Measurements from ENCODE around the gene SUN2. TPM values are rescaled to one million over a fixed set of nuclear protein-coding genes. Genes with fewer than 3 reads are reported as not detected.

The SUN2 gene
- total and polyA plus RNA-seq, 2 of the 8 experiments (the other 6 are each of a cell fraction or from before 2014, with no cell fraction given) = 5.1 to 10.5 TPM

GRCh38 chr22:38793317-38793716 is 37.5 kb upstream of the SUN2 start:
- no peak overlapping the region for H3K4ac ChIP-seq (replicated peaks; ENCODE audit: insufficient read length, low read depth, low read length)
- WGBS, 2 experiments (ENCODE audit: extremely low coverage in 1 of 2, insufficient coverage in 1 of 2, insufficient read length in 1 of 2, insufficient replicate concordance in 2 of 2, low coverage in 1 of 2, low lambda C conversion rate in 2 of 2, missing lambda C conversion rate in 1 of 2) = 40% methylated on average over 9 of the region's 9 CpGs; no CpG with 5 or more reads in 1 of the 2 experiments
- no peaks in the 10 kb centered on the region for H3K79me2 ChIP-seq (ENCODE audit: control insufficient read depth in 1 of 2, insufficient read depth in 2 of 2, low read length in 2 of 2)
- peaks cover 0 to 9% (median 1%) of the 10 kb centered on the region in 4 experiments; a peak in 4 of 7 replicates for H3K27me3 ChIP-seq (replicated peaks in 1 of 4; ENCODE audit: control insufficient read depth in 3 of 4, extremely low read depth in 1 of 4, insufficient read depth in 3 of 4, low read length in 3 of 4)
- no peak overlapping the region for H2BK15ac ChIP-seq (ENCODE audit: low read length)
- H4K20me1 ChIP-seq (replicated peaks in 1 of 2; ENCODE audit: control insufficient read depth in 1 of 2, insufficient read depth in 2 of 2, low read length in 2 of 2) = no peaks in the 10 kb centered on the region
- H3K18ac ChIP-seq (ENCODE audit: extremely low read depth, low read length) = 0 out of 2 replicates have a peak overlapping the region, but pooled peaks have one; percentile 35
- DNase-seq (ENCODE audit: low read depth in 1 of 2, low spot score in 2 of 2) (no peak), FAIRE-seq (no peak)
- no peak overlapping the region; the same call in 1 of the 2 replicates for H4K8ac ChIP-seq (ENCODE audit: extremely low read depth, insufficient read depth, low read length)
- H3K14ac ChIP-seq (ENCODE audit: insufficient read length) = no peak overlapping the region
- H3K56ac ChIP-seq (replicated peaks; ENCODE audit: insufficient read length, low read depth, low read length) = no peak overlapping the region
- peak overlapping the region; percentile 66 for H2AFZ ChIP-seq (ENCODE audit: low read length)
- peaks cover 0 to 4% (median 0%) of the 10 kb centered on the region in 4 experiments; a peak in 1 of 7 replicates for H3K4me1 ChIP-seq (replicated peaks in 1 of 4; ENCODE audit: control insufficient read depth in 3 of 4, insufficient read depth in 4 of 4, low read length in 3 of 4)
- no peaks in the 10 kb centered on the region for H3K79me1 ChIP-seq (ENCODE audit: low read depth, low read length)
- H3K36me3 ChIP-seq (ENCODE audit: control insufficient read depth in 2 of 4, insufficient read depth in 4 of 4, low read length in 3 of 4) = no peaks in the 10 kb centered on the region
- H2BK12ac ChIP-seq (ENCODE audit: low read depth, low read length) = no peak overlapping the region
- no peak overlapping the region for H3K27ac ChIP-seq (ENCODE audit: low read depth, low read length)
- peak overlapping the region; percentile 26 to 85 (median 46); a peak in 6 of 7 replicates for H3K9ac ChIP-seq (replicated peaks in 1 of 4; ENCODE audit: extremely low read depth in 1 of 4, low read depth in 3 of 4, low read length in 3 of 4)
- peak overlapping the region; percentile 61 to 86 (median 62) for H3K4me3 ChIP-seq (ENCODE audit: extremely low read depth in 1 of 4, insufficient read depth in 2 of 4, low read depth in 3 of 4, low read length in 4 of 4)
- POLR2A ChIA-PET (ENCODE audit: partially characterized antibody) = no interaction called here
- H2BK20ac ChIP-seq (ENCODE audit: low read length) = no peak overlapping the region
- no peak overlapping the region for H4K91ac ChIP-seq (replicated peaks; ENCODE audit: insufficient read length, low read length)
- no peak overlapping the region for H4K5ac ChIP-seq (ENCODE audit: insufficient read length, low read depth, low read length)
- H2AK5ac ChIP-seq (ENCODE audit: low read depth, low read length) = no peak overlapping the region
- CTCF ChIA-PET (ENCODE audit: partially characterized antibody) = interaction anchor here (0.9 kb wide), 1 partner anchor 24 kb away, joined by 3 read pairs; no protein-coding TSS in a partner anchor
- no peak overlapping the region for H3K23ac ChIP-seq (ENCODE audit: insufficient read length)
- H3K23me2 ChIP-seq (ENCODE audit: low read depth, low read length) = peaks cover 5% of the 10 kb centered on the region
- H2BK120ac ChIP-seq (replicated peaks; ENCODE audit: low read depth, low read length) = no peak overlapping the region
- peak overlapping the region; percentile 78 to 91 for H3K4me2 ChIP-seq (ENCODE audit: insufficient read depth in 1 of 2, low read depth in 2 of 2, low read length in 2 of 2)
- H2BK5ac ChIP-seq (ENCODE audit: low read depth, low read length) = no peak overlapping the region
- H3K9me3 ChIP-seq (ENCODE audit: insufficient read depth in 2 of 2, low read depth in 1 of 2, low read length in 1 of 2) = no peaks in the 10 kb centered on the region
- TF ChIP-seq CHD2 (IDR thresholded peaks at IDR 0.05; ENCODE audit: low read length) (no peak), RBBP5 (IDR thresholded peaks at IDR 0.05; ENCODE audit: borderline replicate concordance, low read depth, low read length) (no peak), HDAC6 (IDR thresholded peaks at IDR 0.05; ENCODE audit: low read depth, low read length) (no peak), NRF1 (IDR thresholded peaks at IDR 0.05; ENCODE audit: low read depth, low read length) (no peak), CEBPB (IDR thresholded peaks at IDR 0.05; ENCODE audit: low read depth, low read length) (no peak), SP4 (IDR thresholded peaks at IDR 0.05; ENCODE audit: low read length) (no peak), POU5F1 (IDR thresholded peaks at IDR 0.05; ENCODE audit: low read depth, low read length) (no peak), RFX5 (IDR thresholded peaks at IDR 0.05; ENCODE audit: borderline replicate concordance, low read depth, low read length) (no peak), KDM4A (IDR thresholded peaks at IDR 0.05; ENCODE audit: low read depth, low read length, severe bottlenecking) (no peak), GABPA (IDR thresholded peaks at IDR 0.05; ENCODE audit: borderline replicate concordance, insufficient read depth, low read length) (no peak), SIN3A (conservative IDR thresholded peaks at IDR 0.05 in 1 of 2, IDR thresholded peaks at IDR 0.05 in 1 of 2; ENCODE audit: low read depth in 1 of 2, low read length in 2 of 2) (no peak), CBX5 (IDR thresholded peaks at IDR 0.05; ENCODE audit: low read depth, low read length) (no peak), NANOG (IDR thresholded peaks at IDR 0.05; ENCODE audit: insufficient read depth, low read depth, low read length, poor library complexity, severe bottlenecking) (no peak), EZH2 (IDR thresholded peaks at IDR 0.05; ENCODE audit: low read depth, low read length, severe bottlenecking) (no peak)
